Ishikawa (cell line): ENCODE measurements around the gene FAT4.

ENCODE experiments used
- CEBPB ChIP-seq: IDR thresholded peaks from 2 replicates; pipeline ENCODE4 v1.6.1; 2012
- CREB1 ChIP-seq: IDR thresholded peaks from 2 replicates; pipeline ENCODE4 v1.6.1; 2012; ENCODE audit warnings: low read depth
- EGR1 ChIP-seq: IDR thresholded peaks from 2 replicates; pipeline ENCODE4 v1.6.1; 2012
- EP300 ChIP-seq: IDR thresholded peaks from 2 replicates; pipeline ENCODE4 v1.6.1; 2012; ENCODE audit warnings: borderline replicate concordance
- FOXM1 ChIP-seq: IDR thresholded peaks from 2 replicates; pipeline ENCODE4 v1.6.1; 2012; ENCODE audit warnings: low read depth, borderline replicate concordance
- MAX ChIP-seq: IDR thresholded peaks from 2 replicates; pipeline ENCODE4 v1.6.1; 2012
- NFIC ChIP-seq: IDR thresholded peaks from 2 replicates; pipeline ENCODE4 v1.6.1; 2012
- RAD21 ChIP-seq: IDR thresholded peaks from 2 replicates; pipeline ENCODE4 v1.6.1; 2012; ENCODE audit warnings: low read depth
- TAF1 ChIP-seq: IDR thresholded peaks from 2 replicates; pipeline ENCODE4 v1.6.1; 2012; ENCODE audit warnings: low read depth, mild to moderate bottlenecking
- TEAD4 ChIP-seq: IDR thresholded peaks from 2 replicates; pipeline ENCODE4 v1.6.1; 2012
- USF1 ChIP-seq: IDR thresholded peaks from 2 replicates; pipeline ENCODE4 v1.6.1; 2012
- YY1 ChIP-seq: IDR thresholded peaks from 2 replicates; pipeline ENCODE4 v1.6.1; 2012; ENCODE audit warnings: low read depth
- ZBTB7A ChIP-seq: IDR thresholded peaks from 2 replicates; pipeline ENCODE4 v1.6.1; 2012; ENCODE audit warnings: low read depth
- TF ChIP-seq, protein P1 (sequence below): IDR thresholded peaks from 2 replicates; pipeline ENCODE4 v1.6.1; 2012; ENCODE audit warnings: low read depth, mild to moderate bottlenecking

GRCh38 chr4:125319311-125319710 is 4.6 kb downstream of the FAT4 start:
- TF ChIP-seq CREB1 (no peak), EP300 (no peak), TAF1 (no peak), USF1 (no peak), EGR1 (no peak), MAX (no peak), YY1 (no peak), RAD21 (no peak), CEBPB (no peak), FOXM1 (no peak), NFIC (no peak), TEAD4 (no peak), ZBTB7A (no peak)
- TF ChIP-seq, protein P1, sequence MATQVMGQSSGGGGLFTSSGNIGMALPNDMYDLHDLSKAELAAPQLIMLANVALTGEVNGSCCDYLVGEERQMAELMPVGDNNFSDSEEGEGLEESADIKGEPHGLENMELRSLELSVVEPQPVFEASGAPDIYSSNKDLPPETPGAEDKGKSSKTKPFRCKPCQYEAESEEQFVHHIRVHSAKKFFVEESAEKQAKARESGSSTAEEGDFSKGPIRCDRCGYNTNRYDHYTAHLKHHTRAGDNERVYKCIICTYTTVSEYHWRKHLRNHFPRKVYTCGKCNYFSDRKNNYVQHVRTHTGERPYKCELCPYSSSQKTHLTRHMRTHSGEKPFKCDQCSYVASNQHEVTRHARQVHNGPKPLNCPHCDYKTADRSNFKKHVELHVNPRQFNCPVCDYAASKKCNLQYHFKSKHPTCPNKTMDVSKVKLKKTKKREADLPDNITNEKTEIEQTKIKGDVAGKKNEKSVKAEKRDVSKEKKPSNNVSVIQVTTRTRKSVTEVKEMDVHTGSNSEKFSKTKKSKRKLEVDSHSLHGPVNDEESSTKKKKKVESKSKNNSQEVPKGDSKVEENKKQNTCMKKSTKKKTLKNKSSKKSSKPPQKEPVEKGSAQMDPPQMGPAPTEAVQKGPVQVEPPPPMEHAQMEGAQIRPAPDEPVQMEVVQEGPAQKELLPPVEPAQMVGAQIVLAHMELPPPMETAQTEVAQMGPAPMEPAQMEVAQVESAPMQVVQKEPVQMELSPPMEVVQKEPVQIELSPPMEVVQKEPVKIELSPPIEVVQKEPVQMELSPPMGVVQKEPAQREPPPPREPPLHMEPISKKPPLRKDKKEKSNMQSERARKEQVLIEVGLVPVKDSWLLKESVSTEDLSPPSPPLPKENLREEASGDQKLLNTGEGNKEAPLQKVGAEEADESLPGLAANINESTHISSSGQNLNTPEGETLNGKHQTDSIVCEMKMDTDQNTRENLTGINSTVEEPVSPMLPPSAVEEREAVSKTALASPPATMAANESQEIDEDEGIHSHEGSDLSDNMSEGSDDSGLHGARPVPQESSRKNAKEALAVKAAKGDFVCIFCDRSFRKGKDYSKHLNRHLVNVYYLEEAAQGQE: no peak
